Caco-2 (cell line): ENCODE measurements around the gene CCDC178. TPM values are rescaled to one million over a fixed set of nuclear protein-coding genes. Genes with fewer than 3 reads are reported as not detected.

Source experiments
- BruUV-seq: library from RNA; stranded (reverse); fragments of 400-500 nt; replicated peaks from 2 replicates; lab custom pipeline; 2021; lab: Mats Ljungman, UMichigan
- CTCF ChIA-PET: fragments of 300-600 bp; sonication (Branson Sonifier 250); formaldehyde crosslinking; loops from one replicate; lab custom pipeline; 2022; ENCODE audit warnings: antibody characterized with exemption; lab: Charles Lee
- POLR2A ChIA-PET: fragments of 300-600 bp; sonication (Branson Sonifier 250); formaldehyde crosslinking; loops from one replicate; lab custom pipeline; 2022; ENCODE audit warnings: antibody characterized with exemption; lab: Charles Lee
- DNase-seq, 2 experiments: peaks; one replicate each; pipeline versions ENCODE4 v3.0.0 to v3.0.0-alpha.2; 2020 to 2022
- H3K27me3 ChIP-seq: replicated peaks from 2 replicates; pipeline ENCODE4 v1.6.0; 2011; ENCODE audit warnings: low read length; ENCODE audit not compliant: control insufficient read depth, insufficient read depth
- H3K36me3 ChIP-seq: 2 replicates; pipeline ENCODE4 v1.5.1; 2011; ENCODE audit warnings: low read length; ENCODE audit not compliant: control insufficient read depth, insufficient read depth
- H3K4me1 ChIP-seq: fragments of 250-450 bp; sonication (Bioruptor Pico); 2 replicates; pipeline ENCODE4 v1.5.1; 2020; ENCODE audit warnings: mild to moderate bottlenecking
- H3K4me3 ChIP-seq: 2 replicates; pipeline ENCODE4 v1.5.1; 2011; ENCODE audit warnings: low read depth, mild to moderate bottlenecking, control low read depth, low read length
- H3K9me3 ChIP-seq: fragments of 250-450 bp; sonication (Bioruptor Pico); 2 replicates; pipeline ENCODE4 v1.5.1; 2020; ENCODE audit warnings: mild to moderate bottlenecking, moderate library complexity
- H3K27ac Mint-ChIP-seq: one replicate; pipeline ENCODE4 v1.8.0; 2022; ENCODE audit warnings: mixed read lengths; ENCODE audit not compliant: unreplicated experiment
- H3K27me3 Mint-ChIP-seq: one replicate; pipeline ENCODE4 v1.8.0; 2022; ENCODE audit warnings: mixed read lengths; ENCODE audit not compliant: insufficient read depth, unreplicated experiment
- H3K36me3 Mint-ChIP-seq: one replicate; pipeline ENCODE4 v1.8.0; 2022; ENCODE audit warnings: mild to moderate bottlenecking, mixed read lengths; ENCODE audit not compliant: insufficient read depth, unreplicated experiment
- H3K4me1 Mint-ChIP-seq: one replicate; pipeline ENCODE4 v1.8.0; 2022; ENCODE audit warnings: low read depth, mixed read lengths; ENCODE audit not compliant: unreplicated experiment
- H3K4me3 Mint-ChIP-seq: one replicate; pipeline ENCODE4 v1.8.0; 2022; ENCODE audit warnings: mild to moderate bottlenecking, moderate library complexity, mixed read lengths; ENCODE audit not compliant: unreplicated experiment
- H3K9me3 Mint-ChIP-seq: one replicate; pipeline ENCODE4 v1.8.0; 2022; ENCODE audit warnings: mixed read lengths; ENCODE audit not compliant: unreplicated experiment
- intact Hi-C: fragments of 100-400 bp; cut with micrococcal nuclease; formaldehyde crosslinking; loops from one replicate; pipeline ENCODE4 v1.10.0; 2022; ENCODE audit not compliant: unreplicated experiment
- total RNA-seq: library from RNA; stranded (reverse); gene quantifications from 2 replicates; pipeline ENCODE4 v1.2.3, GENCODE V29; 2022
- TF ChIP-seq, protein P1 (sequence below), 2 experiments: fragments of 200-600 bp in 1 of 2; IDR thresholded peaks; 1 replicate in 1 of 2; 2 replicates in 1 of 2; pipeline versions ENCODE4 v1.5.1 to v1.8.0; 2011 to 2022; ENCODE audit warnings: antibody characterized with exemption in 1 of 2, control low read depth in 1 of 2, inconsistent platforms in 1 of 2, low read depth in 1 of 2, low read length in 1 of 2, mild to moderate bottlenecking in 1 of 2, moderate library complexity in 1 of 2; ENCODE audit not compliant: insufficient read depth in 1 of 2, severe bottlenecking in 1 of 2, unreplicated experiment in 1 of 2

CCDC178 gene
- total RNA-seq, 1 experiment from 2014 or later, result not detected

DNA sequence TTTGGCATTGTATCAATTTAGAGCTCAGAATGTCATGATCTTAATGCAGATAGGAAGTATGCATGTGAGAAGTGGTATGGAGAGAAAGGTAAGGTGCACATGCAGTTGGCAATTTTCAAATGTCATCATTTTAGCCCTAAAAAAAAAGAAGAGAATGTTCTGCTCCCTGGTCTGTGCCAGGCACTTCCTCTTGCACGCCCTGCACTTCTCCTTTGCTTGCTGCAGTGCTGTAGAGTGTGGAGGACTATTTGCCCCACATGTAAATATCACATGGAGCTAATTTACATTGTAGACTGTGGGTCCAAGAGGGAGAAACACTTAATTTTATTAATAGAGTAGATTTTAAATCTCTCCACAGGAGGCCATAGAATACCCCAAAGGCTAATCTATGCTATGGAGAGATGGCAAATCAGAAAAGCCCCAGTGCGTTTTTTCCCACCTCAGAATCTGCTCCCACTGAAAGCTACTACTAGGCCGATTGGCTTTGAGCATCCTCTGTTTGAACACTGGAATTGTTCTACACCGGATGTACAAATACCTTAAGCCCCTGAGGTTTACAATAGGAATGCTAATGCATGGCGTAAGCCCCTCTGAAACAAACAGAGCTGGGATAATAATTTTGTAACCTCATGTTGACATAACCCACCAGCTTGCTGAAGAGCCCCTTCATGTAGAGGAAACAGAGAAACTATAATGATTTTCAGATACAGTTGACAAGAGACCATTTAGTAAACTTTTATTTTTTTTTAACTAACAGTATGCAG is 530.5 kb downstream of the CCDC178 start:
- Histone ChIP-seq H3K36me3 (no peaks in the 10 kb centered on the region), H3K4me1 (no peaks in the 10 kb centered on the region), H3K27me3 (no peaks in the 10 kb centered on the region), H3K9me3 (no peaks in the 10 kb centered on the region), H3K4me3 (no peak overlapping the region)
- BruUV-seq, result no TSS peak
- POLR2A ChIA-PET, result no interaction called here
- Mint-ChIP-seq H3K36me3 (no peaks in the 10 kb centered on the region), H3K4me3 (no peak overlapping the region), H3K27me3 (peaks cover 7% of the 10 kb centered on the region), H3K9me3 (no peaks in the 10 kb centered on the region), H3K4me1 (no peaks in the 10 kb centered on the region), H3K27ac (no peak overlapping the region)
- no peak for DNase-seq
- intact Hi-C loops, result no loop called here
- CTCF ChIA-PET, result no interaction called here
- TF ChIP-seq, protein P1, sequence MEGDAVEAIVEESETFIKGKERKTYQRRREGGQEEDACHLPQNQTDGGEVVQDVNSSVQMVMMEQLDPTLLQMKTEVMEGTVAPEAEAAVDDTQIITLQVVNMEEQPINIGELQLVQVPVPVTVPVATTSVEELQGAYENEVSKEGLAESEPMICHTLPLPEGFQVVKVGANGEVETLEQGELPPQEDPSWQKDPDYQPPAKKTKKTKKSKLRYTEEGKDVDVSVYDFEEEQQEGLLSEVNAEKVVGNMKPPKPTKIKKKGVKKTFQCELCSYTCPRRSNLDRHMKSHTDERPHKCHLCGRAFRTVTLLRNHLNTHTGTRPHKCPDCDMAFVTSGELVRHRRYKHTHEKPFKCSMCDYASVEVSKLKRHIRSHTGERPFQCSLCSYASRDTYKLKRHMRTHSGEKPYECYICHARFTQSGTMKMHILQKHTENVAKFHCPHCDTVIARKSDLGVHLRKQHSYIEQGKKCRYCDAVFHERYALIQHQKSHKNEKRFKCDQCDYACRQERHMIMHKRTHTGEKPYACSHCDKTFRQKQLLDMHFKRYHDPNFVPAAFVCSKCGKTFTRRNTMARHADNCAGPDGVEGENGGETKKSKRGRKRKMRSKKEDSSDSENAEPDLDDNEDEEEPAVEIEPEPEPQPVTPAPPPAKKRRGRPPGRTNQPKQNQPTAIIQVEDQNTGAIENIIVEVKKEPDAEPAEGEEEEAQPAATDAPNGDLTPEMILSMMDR (IDR thresholded peaks at IDR 0.05; ENCODE audit: insufficient read depth in 1 of 2, low read depth in 1 of 2, low read length in 1 of 2, severe bottlenecking in 1 of 2, unreplicated experiment in 1 of 2), result no peak

DNA sequence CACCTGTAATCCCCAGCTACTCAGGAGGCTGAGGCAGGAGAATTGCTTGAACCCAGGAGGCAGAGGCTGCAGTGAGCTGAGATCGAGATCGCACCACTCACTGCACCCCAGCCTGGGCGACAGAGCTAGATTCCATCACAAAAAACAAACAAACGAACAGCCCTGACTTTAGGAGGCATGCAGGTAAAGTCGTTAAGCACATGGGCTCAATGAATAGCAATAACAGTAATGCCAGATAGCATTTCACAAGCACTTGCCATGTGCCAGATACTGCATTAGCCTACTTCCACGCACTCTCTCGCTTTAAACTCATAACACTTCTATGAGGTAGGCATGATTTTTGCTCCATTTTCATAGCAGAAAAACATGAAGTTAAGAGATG is 532.1 kb downstream of the CCDC178 start:
- peaks cover 7% of the 10 kb centered on the region for H3K27me3 Mint-ChIP-seq
- TF ChIP-seq, protein P1 (IDR thresholded peaks at IDR 0.05; ENCODE audit: insufficient read depth in 1 of 2, low read depth in 1 of 2, low read length in 1 of 2, severe bottlenecking in 1 of 2, unreplicated experiment in 1 of 2), result no peak
- no peaks in the 10 kb centered on the region for H3K36me3 Mint-ChIP-seq
- POLR2A ChIA-PET, result no interaction called here
- Histone ChIP-seq H3K36me3 (no peaks in the 10 kb centered on the region), H3K27me3 (no peaks in the 10 kb centered on the region), H3K9me3 (no peaks in the 10 kb centered on the region), H3K4me3 (no peak overlapping the region), H3K4me1 (no peaks in the 10 kb centered on the region)
- H3K9me3 Mint-ChIP-seq, result no peaks in the 10 kb centered on the region
- BruUV-seq, result no TSS peak
- no peaks in the 10 kb centered on the region for H3K4me1 Mint-ChIP-seq
- no peak overlapping the region for H3K27ac Mint-ChIP-seq
- DNase-seq, result no peak
- intact Hi-C loops, result no loop called here
- no peak overlapping the region for H3K4me3 Mint-ChIP-seq
- CTCF ChIA-PET, result no interaction called here

DNA sequence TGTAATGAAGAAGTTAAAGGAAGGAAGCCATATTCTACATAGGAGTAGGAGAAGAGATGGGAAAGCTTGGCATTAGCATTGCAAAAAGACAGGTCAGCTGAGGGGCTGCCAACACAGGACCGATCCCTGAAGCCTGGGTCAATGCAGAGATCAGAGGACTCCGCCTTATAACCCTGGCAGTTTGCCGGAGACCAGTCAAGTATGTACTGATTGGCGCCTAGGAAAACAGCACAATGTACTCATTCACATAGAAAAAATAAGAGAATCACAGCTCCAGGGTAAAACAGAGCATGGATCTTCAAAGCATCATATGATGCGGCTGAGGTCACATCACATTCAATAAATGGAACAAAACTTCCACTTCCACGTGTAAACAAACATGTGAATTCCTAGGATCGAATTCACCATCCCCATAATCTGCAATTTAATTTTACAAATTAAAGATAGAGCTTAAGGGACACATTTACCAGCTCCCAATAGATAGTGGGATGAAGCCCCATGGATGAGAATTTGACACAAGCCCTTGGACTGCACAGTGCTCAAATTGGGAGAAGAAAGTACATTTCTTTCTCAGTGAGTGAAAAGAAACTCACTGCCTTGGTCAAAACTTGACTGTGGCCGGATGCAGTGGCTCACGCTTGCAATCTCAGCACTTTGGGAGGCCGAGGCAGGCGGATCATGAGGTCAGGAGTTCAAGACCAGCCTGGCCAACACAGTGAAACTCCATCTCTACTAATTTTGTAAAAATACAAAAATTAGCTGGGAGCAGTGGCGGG is 532.7 kb downstream of the CCDC178 start:
- no peaks in the 10 kb centered on the region for H3K9me3 Mint-ChIP-seq
- Histone ChIP-seq H3K27me3 (no peaks in the 10 kb centered on the region), H3K4me1 (no peaks in the 10 kb centered on the region), H3K4me3 (no peak overlapping the region), H3K36me3 (no peaks in the 10 kb centered on the region), H3K9me3 (no peaks in the 10 kb centered on the region)
- DNase-seq, result no peak
- H3K4me1 Mint-ChIP-seq, result no peaks in the 10 kb centered on the region
- H3K27me3 Mint-ChIP-seq, result peaks cover 5% of the 10 kb centered on the region
- ChIA-PET POLR2A (no interaction called here), CTCF (no interaction called here)
- intact Hi-C loops, result no loop called here
- no TSS peak for BruUV-seq
- no peak overlapping the region for H3K4me3 Mint-ChIP-seq
- H3K36me3 Mint-ChIP-seq, result no peaks in the 10 kb centered on the region
- no peak overlapping the region for H3K27ac Mint-ChIP-seq
- TF ChIP-seq, protein P1 (IDR thresholded peaks at IDR 0.05; ENCODE audit: insufficient read depth in 1 of 2, low read depth in 1 of 2, low read length in 1 of 2, severe bottlenecking in 1 of 2, unreplicated experiment in 1 of 2), result no peak
